Gastroesophageal sphincter (tissue), 3 donors: ENCODE results near the gene UBE2G2.

Source experiments
- CTCF ChIP-seq, 4 experiments: fragments of 200-600 bp in 2 of 4; fragments of 450-650 bp in 2 of 4; sonication (generic) in 1 of 4; IDR thresholded peaks; one replicate each; pipeline ENCODE4 v1.5.1; 2017 to 2019; ENCODE audit warnings: antibody characterized with exemption in 4 of 4, mild to moderate bottlenecking in 2 of 4, moderate library complexity in 2 of 4
- POLR2A ChIP-seq, 2 donors: fragments of 450-650 bp; IDR thresholded peaks; one replicate each; pipeline ENCODE4 v1.6.1; 2017; ENCODE audit warnings: antibody characterized with exemption in 2 of 2, mild to moderate bottlenecking in 2 of 2, moderate library complexity in 1 of 2
- POLR2AphosphoS5 ChIP-seq: sonication (generic); formaldehyde crosslinking; IDR thresholded peaks from one replicate; pipeline ENCODE4 v1.6.1; 2017; ENCODE audit warnings: antibody characterized with exemption

GRCh38 chr21:44800103-44800502 lies 1.5 kb downstream of the UBE2G2 start:
- no peak for TF ChIP-seq POLR2A (IDR thresholded peaks at IDR 0.05)
- peak in 3 of 4 experiments; percentile 34 to 55 (median 41) for TF ChIP-seq CTCF (IDR thresholded peaks at IDR 0.05)
- TF ChIP-seq POLR2AphosphoS5 = no peak
